ENCODE measurements around the gene ABHD17C.
"Not testable (repeated sequence)": the region's sequence is repeated elsewhere in the genome, so short reads cannot be mapped to it uniquely, and the experiment has no call there.

Gene ABHD17C

GRCh38 chr15:80695099-80695910 is at the start of gene ABHD17C:
Gene ABHD17C, plus strand, starts transcription at chr15:80695310. Its CDS starts 120 bp downstream, at chr15:80695430.
- peak; percentile 69 for DNase-seq (ENCODE audit: low read depth)

DNA sequence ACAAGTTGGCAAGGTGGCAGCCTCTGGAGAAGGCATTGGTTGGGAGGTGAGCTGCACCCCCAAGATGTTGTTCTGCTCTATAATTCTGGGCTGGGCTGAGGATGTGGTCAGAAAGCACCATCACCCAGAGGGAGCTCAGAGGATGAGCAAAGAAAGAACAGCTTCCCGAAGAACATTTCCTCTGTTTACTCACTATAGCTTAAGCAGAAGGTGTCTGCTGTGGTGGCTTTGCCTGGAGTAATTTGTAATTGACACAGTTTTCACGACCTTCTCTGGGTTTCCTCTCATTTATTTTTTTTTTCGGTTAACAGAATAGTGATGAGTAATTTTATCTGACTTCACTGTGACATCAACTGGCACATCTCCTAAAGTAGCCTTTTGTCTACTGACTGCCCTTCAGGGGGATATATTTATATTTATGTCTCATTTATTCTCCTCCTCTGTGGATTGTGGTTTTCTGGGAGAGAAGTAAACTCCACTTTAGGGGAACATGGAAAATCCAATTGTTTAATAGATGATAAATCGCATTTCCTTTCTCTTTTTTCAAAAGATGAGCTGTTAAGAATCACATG is 49.5 kb upstream of the ABHD17C start:
- DNase-seq (ENCODE audit: low read depth) = no peak

DNA sequence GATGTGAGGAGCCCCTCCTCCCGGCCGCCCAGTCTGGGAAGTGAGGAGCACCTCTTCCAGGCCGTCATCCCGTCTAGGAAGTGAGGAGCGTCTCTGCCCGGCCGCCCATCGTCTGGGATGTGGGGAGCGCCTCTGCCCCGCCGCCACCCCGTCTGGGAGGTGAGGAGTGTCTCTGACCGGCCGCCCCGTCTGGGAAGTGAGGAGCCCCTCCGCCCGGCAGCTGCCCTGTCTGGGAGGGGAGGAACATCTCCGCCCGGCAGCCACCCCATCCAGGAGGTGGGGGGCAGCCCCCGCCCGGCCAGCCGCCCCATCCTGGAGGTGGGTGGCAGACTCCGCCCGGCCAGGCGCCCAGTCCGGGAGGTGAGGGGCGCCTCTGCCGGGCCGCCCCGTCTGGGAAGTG is 47.7 kb upstream of the ABHD17C start:
- not testable (repeated sequence) for DNase-seq (ENCODE audit: low read depth)

- DNase-seq (ENCODE audit: low read depth) = no peak
Observed at GRCh38 chr15:80654299-80654698, 40.8 kb upstream of the ABHD17C start.

DNA sequence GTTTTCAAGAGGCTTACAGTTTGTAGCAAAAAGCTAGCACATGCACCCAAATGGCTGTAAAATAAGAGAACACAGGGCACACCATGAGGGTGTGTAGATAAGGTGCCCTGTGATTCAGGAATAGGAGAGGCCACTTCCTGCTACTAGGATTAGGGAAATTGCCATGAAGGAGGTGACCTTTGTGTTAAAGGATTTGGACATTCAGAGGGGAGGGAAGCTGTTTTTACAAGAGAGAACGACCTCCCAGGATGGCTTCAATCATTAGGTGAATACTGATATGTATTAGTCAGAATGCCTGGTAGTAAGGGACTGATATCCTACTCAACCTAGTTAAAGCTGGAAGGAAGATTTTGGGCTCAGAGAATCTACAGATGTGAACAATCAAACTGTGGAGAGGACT is 35.7 kb upstream of the ABHD17C start:
- DNase-seq (ENCODE audit: low read depth) = no peak

DNA sequence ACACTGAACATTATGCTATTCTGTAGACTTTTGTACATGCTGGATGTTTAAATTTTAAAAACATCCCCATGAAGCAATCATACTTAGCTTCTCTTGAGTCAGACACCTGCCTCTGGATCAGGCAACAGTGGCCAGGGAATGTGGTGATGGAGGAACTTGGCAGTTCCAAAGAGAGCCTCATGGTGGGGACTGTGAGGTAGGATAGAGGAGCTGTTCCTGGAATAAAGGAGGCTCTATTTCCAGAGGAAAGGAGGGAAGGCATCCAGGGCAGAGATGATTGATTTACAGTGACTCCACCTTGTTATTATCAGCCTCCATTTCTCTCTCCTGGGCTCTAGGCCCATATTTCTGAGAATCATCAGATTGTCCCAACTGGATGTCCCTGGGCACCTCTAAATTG is 35.0 kb upstream of the ABHD17C start:
- peak; percentile 8 for DNase-seq (ENCODE audit: low read depth)

DNA sequence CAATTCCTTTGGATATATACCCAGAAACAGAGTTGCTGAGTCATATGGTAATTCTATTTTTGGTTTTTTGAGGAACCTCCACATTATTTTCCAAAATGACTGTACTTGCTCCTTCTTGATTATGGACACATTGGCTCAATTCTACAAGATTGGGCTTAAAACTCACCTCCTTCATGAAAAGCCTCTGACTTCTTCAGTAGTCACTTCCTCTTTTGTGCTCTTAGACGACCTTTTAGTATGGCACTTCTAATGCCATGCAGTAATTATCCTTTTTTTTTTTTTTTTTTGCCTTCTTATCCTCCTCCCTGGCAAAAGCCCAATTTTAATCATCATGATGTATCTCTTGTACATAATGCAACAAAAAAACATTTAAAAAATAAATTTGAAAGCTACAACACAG is 33.0 kb upstream of the ABHD17C start:
- no peak for DNase-seq (ENCODE audit: low read depth)

DNA sequence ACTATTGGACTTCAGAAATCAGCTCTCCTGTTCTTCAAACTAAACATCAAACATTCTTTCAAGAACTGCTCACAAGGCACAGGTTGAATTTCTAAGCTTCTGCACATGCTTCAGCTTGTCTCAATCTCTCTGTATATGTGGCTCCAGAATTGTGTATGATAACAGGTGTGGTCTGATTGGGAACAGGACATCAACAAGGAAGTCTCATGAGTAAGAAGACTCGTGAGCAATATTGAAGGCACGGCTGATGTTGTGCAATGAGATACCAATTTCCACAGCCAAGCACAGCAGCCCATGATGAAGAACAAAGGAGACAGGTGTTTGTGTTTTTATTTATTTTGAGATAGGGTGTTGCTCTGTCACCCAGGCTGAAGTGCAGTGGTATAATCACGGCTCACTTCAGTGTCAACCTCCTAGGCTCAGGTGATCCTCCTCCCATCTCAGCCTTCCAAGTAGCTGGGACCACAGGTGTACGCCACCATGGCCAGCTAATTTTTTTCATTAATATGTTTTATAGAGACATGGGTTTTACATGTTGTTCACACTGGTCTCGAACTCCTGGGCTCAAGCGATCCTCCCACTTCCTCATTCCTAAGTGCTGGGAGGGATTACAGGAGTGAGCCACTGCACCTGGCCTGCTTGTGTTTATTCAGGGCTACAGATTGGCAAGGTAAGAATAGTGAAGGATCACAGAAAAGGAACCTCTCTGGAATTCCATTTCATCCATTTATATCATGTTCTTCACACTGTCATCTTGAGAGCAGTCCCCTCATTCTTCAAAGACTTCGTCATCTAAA is 32.2 kb upstream of the ABHD17C start:
- no peak for DNase-seq (ENCODE audit: low read depth)

DNA sequence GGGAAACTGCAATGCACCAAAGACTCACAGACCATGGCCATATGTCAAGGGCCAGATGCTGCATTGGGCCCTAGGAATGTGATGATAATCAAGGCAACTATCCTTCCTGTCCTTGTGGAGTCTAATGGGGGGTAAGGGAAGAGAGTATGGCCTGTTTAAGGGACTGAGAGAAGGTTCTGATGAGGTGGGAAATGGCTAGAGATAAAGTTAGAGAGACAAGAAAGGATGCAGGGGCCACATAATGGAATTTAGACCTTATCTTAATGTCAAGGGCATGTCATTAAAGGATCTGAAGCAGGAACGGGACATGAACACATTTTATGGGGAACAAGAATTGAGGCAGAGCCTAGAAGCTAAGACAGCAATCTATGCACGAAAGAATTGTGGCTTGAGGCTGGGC is 30.0 kb upstream of the ABHD17C start:
- DNase-seq (ENCODE audit: low read depth) = no peak

- DNase-seq (ENCODE audit: low read depth) = no peak
Observed at GRCh38 chr15:80667936-80668335, 27.2 kb upstream of the ABHD17C start.

DNA sequence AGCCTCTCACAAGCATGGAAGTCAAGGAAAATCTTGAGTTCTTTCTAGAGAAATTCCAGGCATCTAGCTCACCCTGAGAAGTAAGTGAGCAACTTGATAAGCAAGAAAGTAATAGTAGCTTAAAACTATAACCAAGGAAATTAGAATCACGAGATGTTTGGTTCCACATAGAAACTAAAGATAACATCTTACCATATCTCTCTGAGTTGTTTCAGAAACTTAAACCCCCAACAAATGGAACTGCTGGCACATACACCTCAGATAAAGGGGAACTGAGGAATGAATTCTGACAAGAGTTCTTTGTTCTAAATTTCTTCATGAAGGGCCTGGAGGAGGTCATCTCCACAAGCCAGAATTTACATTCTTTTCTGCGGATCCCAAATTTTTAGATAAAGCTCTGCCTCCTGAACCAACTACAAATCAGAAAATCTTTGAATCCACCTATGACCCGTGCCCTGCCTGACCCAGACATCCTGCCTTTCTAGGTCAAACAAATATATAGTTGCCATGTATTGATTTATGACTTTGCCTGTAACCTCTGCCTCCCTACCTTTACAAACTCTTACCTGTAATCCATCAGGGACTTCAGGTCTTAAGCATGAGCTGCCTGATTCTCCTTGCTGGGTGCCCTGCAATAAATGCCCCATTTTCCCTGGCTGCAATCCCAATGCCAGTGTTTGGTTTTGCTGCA is 26.4 kb upstream of the ABHD17C start:
- DNase-seq (ENCODE audit: low read depth) = no peak

DNA sequence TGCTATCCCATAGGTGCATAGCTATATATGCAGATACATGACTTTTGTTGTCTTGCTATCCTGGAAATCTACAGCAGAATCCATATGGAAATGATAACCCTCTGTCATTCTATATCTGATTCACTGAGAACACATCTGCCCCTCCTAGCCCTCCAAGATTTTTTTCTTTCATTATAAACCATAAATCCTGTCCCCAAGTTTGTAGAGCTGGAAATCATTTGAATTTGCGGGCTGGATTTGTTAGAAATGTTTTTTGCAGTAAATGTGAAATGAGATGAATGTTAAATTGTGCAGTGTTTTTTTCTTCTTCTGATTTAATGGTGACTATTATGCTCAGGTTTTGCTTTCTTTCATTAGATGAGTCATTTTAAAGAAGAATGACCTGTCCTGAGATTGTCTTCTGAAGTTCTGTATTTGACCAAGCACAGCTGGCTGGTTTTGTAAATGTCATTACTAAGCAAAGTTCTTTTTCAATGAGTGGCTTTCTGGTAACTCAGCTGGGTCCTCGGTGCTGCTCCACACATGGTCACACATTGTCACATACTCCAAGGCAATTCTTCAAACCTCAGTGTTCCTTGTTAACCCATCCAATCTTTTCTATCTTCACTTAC is 25.3 kb upstream of the ABHD17C start:
- DNase-seq (ENCODE audit: low read depth) = no peak

- DNase-seq (ENCODE audit: low read depth) = no peak
Observed at GRCh38 chr15:80673561-80674244, 21.4 kb upstream of the ABHD17C start.

DNA sequence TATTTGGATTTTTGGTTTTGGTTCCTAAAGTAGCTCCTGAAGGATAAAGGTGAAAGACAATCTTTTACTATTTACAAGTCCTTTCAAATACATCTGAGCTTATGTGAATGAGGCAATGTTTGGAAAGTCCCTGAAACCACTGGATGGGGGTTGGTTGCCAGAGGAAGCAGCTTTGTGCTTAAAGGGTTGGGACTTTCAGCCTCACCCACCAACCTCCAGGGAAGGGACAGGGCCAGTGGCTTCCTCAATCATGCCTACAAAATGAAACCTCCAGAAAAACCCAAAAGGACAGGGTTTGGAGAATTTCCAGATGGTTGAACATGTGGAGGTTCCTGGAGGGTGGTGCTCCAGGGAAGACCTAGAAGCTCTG is 20.9 kb upstream of the ABHD17C start:
- DNase-seq (ENCODE audit: low read depth) = no peak

DNA sequence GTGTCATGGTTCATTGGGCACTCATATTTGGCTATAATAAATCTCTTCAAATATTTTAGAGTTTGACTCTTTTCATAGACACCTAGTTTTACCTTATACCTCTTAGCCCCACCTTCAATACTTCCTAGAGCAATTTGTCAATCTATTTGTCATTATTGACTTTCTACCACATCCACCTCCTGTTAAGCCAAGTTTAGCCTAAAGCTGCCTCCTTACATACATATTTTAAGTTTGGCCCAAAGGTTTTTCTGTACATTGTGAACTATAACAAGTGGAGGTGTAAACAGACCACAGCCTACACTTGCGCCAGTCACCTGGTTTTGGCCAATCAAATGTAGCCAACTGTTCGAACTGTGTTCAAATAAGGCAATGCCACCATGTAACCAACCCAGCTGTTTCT is 18.1 kb upstream of the ABHD17C start:
- no peak for DNase-seq (ENCODE audit: low read depth)

DNA sequence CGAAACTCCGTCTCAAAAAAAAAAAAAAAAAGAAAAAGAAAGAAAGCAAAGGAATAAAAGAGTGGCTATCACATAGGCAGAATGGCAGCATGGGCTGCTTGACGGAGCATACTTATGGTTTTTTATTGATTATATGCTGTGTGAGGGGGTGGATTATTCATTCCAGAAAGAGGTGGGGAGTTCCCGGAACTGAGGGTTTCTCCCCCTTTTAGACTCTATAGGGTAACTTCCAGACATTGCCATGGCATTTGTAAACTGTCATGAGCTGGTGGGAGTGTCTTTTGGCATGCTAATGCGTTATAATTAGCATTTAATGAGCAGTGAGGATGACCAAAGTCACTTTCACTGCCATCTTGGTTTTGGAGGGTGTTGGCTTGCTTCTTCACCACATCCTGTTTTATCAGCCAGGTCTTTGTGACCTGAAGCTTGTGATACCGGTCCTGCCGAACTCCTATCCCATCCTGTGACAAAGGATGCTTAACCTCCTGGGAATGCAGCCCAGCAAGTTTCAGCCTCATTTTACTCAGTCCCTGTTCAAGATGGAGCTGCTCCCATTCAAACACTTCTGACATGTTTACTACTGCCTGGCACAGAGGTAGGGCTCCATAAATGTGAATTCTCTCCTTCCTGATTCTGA is 15.8 kb upstream of the ABHD17C start:
- DNase-seq (ENCODE audit: low read depth) = no peak

GRCh38 chr15:80679804-80680175 is 15.3 kb upstream of the ABHD17C start:
- no peak for DNase-seq (ENCODE audit: low read depth)

GRCh38 chr15:80682201-80682600 is 12.9 kb upstream of the ABHD17C start:
- DNase-seq (ENCODE audit: low read depth) = no peak

DNA sequence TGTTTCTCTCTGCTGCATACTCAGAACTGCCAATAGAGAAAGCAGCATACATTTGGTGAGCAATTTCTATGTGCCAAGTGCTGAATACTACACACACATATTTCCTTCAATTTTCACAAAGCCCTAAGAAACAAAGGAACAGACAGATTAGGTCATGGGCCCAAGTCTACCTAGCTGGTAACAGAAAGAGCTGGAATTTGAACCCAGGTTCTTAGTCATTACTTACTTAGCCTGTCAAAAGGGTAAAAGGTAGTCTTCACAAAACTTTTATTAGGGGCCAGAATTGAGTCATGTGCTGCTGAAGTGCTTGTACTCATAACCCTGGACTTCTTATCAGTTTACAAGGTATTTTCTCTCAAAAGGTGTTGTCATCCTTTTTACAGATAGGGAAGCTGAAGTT is 10.4 kb upstream of the ABHD17C start:
- DNase-seq (ENCODE audit: low read depth) = no peak

- no peak for DNase-seq (ENCODE audit: low read depth)
Observed at GRCh38 chr15:80685628-80686027, 9.5 kb upstream of the ABHD17C start.

GRCh38 chr15:80689294-80689693 is 5.8 kb upstream of the ABHD17C start:
- DNase-seq (ENCODE audit: low read depth) = no peak

Measured in fibroblast of gingiva (primary cell).